Loucy (cell line): Measurements from ENCODE around the gene PARP6.

ENCODE experiments used
- H2AFZ ChIP-seq: fragments of 200-600 bp; sonication (generic); 2 replicates; pipeline ENCODE4 v1.6.0; 2016; ENCODE audit warnings: antibody characterized with exemption, mild to moderate bottlenecking, low read length, moderate library complexity
- H3F3A ChIP-seq: fragments of 200-600 bp; 2 replicates; pipeline ENCODE4 v1.6.0; 2016; ENCODE audit warnings: antibody characterized with exemption, low read depth, mild to moderate bottlenecking
- H3K27me3 ChIP-seq: fragments of 200-600 bp; sonication (generic); 2 replicates; pipeline ENCODE4 v1.6.1; 2014; ENCODE audit warnings: low read length, mild to moderate bottlenecking; ENCODE audit not compliant: insufficient read depth, poor library complexity, severe bottlenecking
- H3K36me3 ChIP-seq: fragments of 200-600 bp; sonication (generic); 2 replicates; pipeline ENCODE4 v1.6.1; 2016; ENCODE audit warnings: low read length; ENCODE audit not compliant: insufficient read depth
- H3K4me1 ChIP-seq: fragments of 200-600 bp; sonication (generic); 2 replicates; pipeline ENCODE4 v1.5.1; 2014; ENCODE audit warnings: low read length, mild to moderate bottlenecking; ENCODE audit not compliant: insufficient read depth, poor library complexity, severe bottlenecking
- H3K4me2 ChIP-seq: fragments of 200-600 bp; sonication (generic); 2 replicates; pipeline ENCODE4 v1.6.0; 2014; ENCODE audit warnings: antibody characterized with exemption, low read length, low read depth, mild to moderate bottlenecking; ENCODE audit not compliant: poor library complexity, severe bottlenecking
- H3K4me3 ChIP-seq: fragments of 200-600 bp; sonication (generic); 2 replicates; pipeline ENCODE4 v1.5.1; 2014; ENCODE audit warnings: low read length, mild to moderate bottlenecking, mixed read lengths; ENCODE audit not compliant: poor library complexity, severe bottlenecking
- H3K79me2 ChIP-seq: fragments of 200-600 bp; sonication (generic); 2 replicates; pipeline ENCODE4 v1.6.1; 2014; ENCODE audit warnings: low read length; ENCODE audit not compliant: insufficient read depth
- H3K9ac ChIP-seq: fragments of 200-600 bp; sonication (generic); 2 replicates; pipeline ENCODE4 v1.6.0; 2014; ENCODE audit warnings: mild to moderate bottlenecking, low read depth, low read length, moderate library complexity; ENCODE audit not compliant: poor library complexity, severe bottlenecking
- H3K9me2 ChIP-seq: fragments of 200-600 bp; sonication (generic); replicated peaks from 2 replicates; pipeline ENCODE4 v1.6.1; 2016; ENCODE audit warnings: low read depth, low read length, mixed read lengths
- H3K9me3 ChIP-seq: fragments of 200-600 bp; sonication (generic); 2 replicates; pipeline ENCODE4 v1.6.1; 2014; ENCODE audit warnings: mild to moderate bottlenecking, antibody characterized with exemption, low read length, low read depth; ENCODE audit not compliant: insufficient read depth
- H4K20me1 ChIP-seq: fragments of 200-600 bp; sonication (generic); 2 replicates; pipeline ENCODE4 v1.6.0; 2014; ENCODE audit warnings: antibody characterized with exemption, low read length, mild to moderate bottlenecking; ENCODE audit not compliant: insufficient read depth, poor library complexity, severe bottlenecking
- CTCF ChIP-seq: fragments of 200-600 bp; sonication (generic); conservative IDR thresholded peaks from 2 replicates; pipeline ENCODE4 v1.5.1; 2014; ENCODE audit warnings: mild to moderate bottlenecking, antibody characterized with exemption, low read length
- EZH2phosphoT487 ChIP-seq: fragments of 200-600 bp; IDR thresholded peaks from 2 replicates; pipeline ENCODE4 v1.6.1; 2018; ENCODE audit warnings: antibody characterized with exemption, mild to moderate bottlenecking, moderate library complexity, borderline replicate concordance

PARP6 gene

DNA sequence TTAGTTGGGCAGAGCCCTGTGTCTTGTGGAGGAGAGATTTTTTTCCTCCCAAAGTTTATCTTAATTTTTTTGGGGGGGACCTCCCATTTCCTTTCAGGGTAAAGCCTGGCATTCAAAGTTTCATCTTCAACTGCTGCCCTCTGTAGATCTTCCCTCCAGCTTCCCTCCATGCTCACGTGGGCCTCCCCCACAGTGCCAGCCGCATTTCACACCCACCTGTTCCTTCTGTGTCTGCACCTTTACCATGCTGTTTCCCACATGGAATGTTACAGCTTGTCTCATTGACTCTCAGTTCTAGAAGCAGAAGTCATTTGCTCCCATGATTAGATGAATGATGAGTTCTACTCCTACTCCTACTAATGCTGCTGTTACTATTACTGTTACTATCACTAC is 41.1 kb upstream of the PARP6 start:
- H3K9ac ChIP-seq, result no peak overlapping the region
- H3K4me2 ChIP-seq, result no peak overlapping the region
- no peaks in the 10 kb centered on the region for H3K79me2 ChIP-seq
- H3F3A ChIP-seq, result no peaks in the 10 kb centered on the region
- TF ChIP-seq EZH2phosphoT487 (no peak), CTCF (no peak)
- H3K4me3 ChIP-seq, result no peak overlapping the region
- H3K9me2 ChIP-seq, result no peaks in the 10 kb centered on the region
- H2AFZ ChIP-seq, result no peak overlapping the region
- no peaks in the 10 kb centered on the region for H4K20me1 ChIP-seq
- H3K27me3 ChIP-seq, result no peaks in the 10 kb centered on the region
- no peaks in the 10 kb centered on the region for H3K4me1 ChIP-seq
- H3K36me3 ChIP-seq, result no peaks in the 10 kb centered on the region
- no peaks in the 10 kb centered on the region for H3K9me3 ChIP-seq

GRCh38 chr15:72312605-72313447 is 40.5 kb upstream of the PARP6 start:
- Histone ChIP-seq H3K27me3 (no peaks in the 10 kb centered on the region), H3K9ac (no peak overlapping the region), H3F3A (no peaks in the 10 kb centered on the region), H3K4me1 (no peaks in the 10 kb centered on the region), H3K36me3 (no peaks in the 10 kb centered on the region), H4K20me1 (no peaks in the 10 kb centered on the region), H3K4me2 (no peak overlapping the region), H3K9me3 (no peaks in the 10 kb centered on the region), H2AFZ (no peak overlapping the region), H3K4me3 (no peak overlapping the region), H3K9me2 (no peaks in the 10 kb centered on the region), H3K79me2 (no peaks in the 10 kb centered on the region)
- TF ChIP-seq EZH2phosphoT487 (no peak), CTCF (peak; percentile 78)

- no peaks in the 10 kb centered on the region for H3F3A ChIP-seq
- H3K9me2 ChIP-seq, result no peaks in the 10 kb centered on the region
- no peaks in the 10 kb centered on the region for H3K27me3 ChIP-seq
- H2AFZ ChIP-seq, result no peak overlapping the region
- TF ChIP-seq CTCF, result no peak
- TF ChIP-seq EZH2phosphoT487, result no peak
- no peaks in the 10 kb centered on the region for H3K36me3 ChIP-seq
- no peak overlapping the region for H3K9ac ChIP-seq
- H3K4me1 ChIP-seq, result no peaks in the 10 kb centered on the region
- no peaks in the 10 kb centered on the region for H3K9me3 ChIP-seq
- no peaks in the 10 kb centered on the region for H4K20me1 ChIP-seq
- H3K4me3 ChIP-seq, result no peak overlapping the region
- H3K4me2 ChIP-seq, result no peak overlapping the region
- H3K79me2 ChIP-seq, result no peaks in the 10 kb centered on the region
These were observed 34.7 kb upstream of the PARP6 start for GRCh38 chr15:72307026-72307425.
